H9 (cell line): ENCODE measurements around the gene PSAPL1. TPM values are rescaled to one million over a fixed set of nuclear protein-coding genes. Genes with fewer than 3 reads are reported as not detected.

Experiments used
- DNase-seq: peaks from one replicate; pipeline ENCODE4 v3.0.0-alpha.2; 2017
- H2AFZ ChIP-seq: one replicate; pipeline ENCODE4 v1.6.1; 2013; ENCODE audit warnings: mild to moderate bottlenecking, low read length, control low read depth, moderate library complexity
- H2AK5ac ChIP-seq: 2 replicates; pipeline ENCODE4 v1.6.1; 2013; ENCODE audit warnings: low read length, control low read depth, mixed read lengths; ENCODE audit not compliant: insufficient read length
- H2BK120ac ChIP-seq: one replicate; pipeline ENCODE4 v1.6.1; 2013; ENCODE audit warnings: low read depth, mild to moderate bottlenecking, low read length, control low read depth, inconsistent platforms; ENCODE audit not compliant: poor library complexity, severe bottlenecking
- H2BK12ac ChIP-seq: 2 replicates; pipeline ENCODE4 v1.6.1; 2013; ENCODE audit warnings: low read length, control low read depth, mixed read lengths, low read depth; ENCODE audit not compliant: insufficient read length
- H2BK15ac ChIP-seq: 2 replicates; pipeline ENCODE4 v1.6.1; 2013; ENCODE audit warnings: low read depth, low read length, control low read depth
- H2BK20ac ChIP-seq: one replicate; pipeline ENCODE4 v1.6.1; 2013; ENCODE audit warnings: low read depth, mild to moderate bottlenecking, low read length, control low read depth, inconsistent platforms; ENCODE audit not compliant: poor library complexity, severe bottlenecking
- H2BK5ac ChIP-seq: 2 replicates; pipeline ENCODE4 v1.6.1; 2013; ENCODE audit warnings: low read length, control low read depth, mixed read lengths; ENCODE audit not compliant: insufficient read length
- H3K14ac ChIP-seq: 2 replicates; pipeline ENCODE4 v1.6.1; 2013; ENCODE audit warnings: low read length, control low read depth; ENCODE audit not compliant: insufficient read depth
- H3K18ac ChIP-seq: 2 replicates; pipeline ENCODE4 v1.6.1; 2013; ENCODE audit warnings: low read depth, mild to moderate bottlenecking, mixed read lengths, low read length, control low read depth; ENCODE audit not compliant: insufficient read length
- H3K23ac ChIP-seq: 2 replicates; pipeline ENCODE4 v1.6.1; 2013; ENCODE audit warnings: low read length, control low read depth, mixed read lengths, low read depth; ENCODE audit not compliant: insufficient read length
- H3K23me2 ChIP-seq: 2 replicates; pipeline ENCODE4 v1.6.1; 2013; ENCODE audit warnings: low read depth, mild to moderate bottlenecking, mixed read lengths, low read length, control low read depth; ENCODE audit not compliant: insufficient read length, poor library complexity, severe bottlenecking
- H3K27ac ChIP-seq: 2 replicates; pipeline ENCODE4 v1.5.1; 2013; ENCODE audit warnings: low read length, control low read depth, mixed read lengths, low read depth; ENCODE audit not compliant: insufficient read length
- H3K27me3 ChIP-seq: 2 replicates; pipeline ENCODE4 v1.6.1; 2013; ENCODE audit warnings: low read length, control low read depth, inconsistent platforms; ENCODE audit not compliant: insufficient read depth
- H3K4ac ChIP-seq: 2 replicates; pipeline ENCODE4 v1.6.1; 2013; ENCODE audit warnings: low read depth, mild to moderate bottlenecking, control low read depth, inconsistent platforms, low read length, moderate library complexity
- H3K4me1 ChIP-seq: 2 replicates; pipeline ENCODE4 v1.6.1; 2013; ENCODE audit warnings: low read length, control low read depth, inconsistent platforms; ENCODE audit not compliant: insufficient read depth
- H3K4me2 ChIP-seq: 2 replicates; pipeline ENCODE4 v1.6.1; 2013; ENCODE audit warnings: low read length, control low read depth, mixed read lengths; ENCODE audit not compliant: insufficient read length, insufficient read depth
- H3K56ac ChIP-seq: 2 replicates; pipeline ENCODE4 v1.6.1; 2013; ENCODE audit warnings: low read depth, mild to moderate bottlenecking, mixed read lengths, low read length, control low read depth; ENCODE audit not compliant: insufficient read length
- H3K79me1 ChIP-seq: 2 replicates; pipeline ENCODE4 v1.6.1; 2013; ENCODE audit warnings: low read depth, mild to moderate bottlenecking, moderate library complexity, low read length, control low read depth, inconsistent platforms; ENCODE audit not compliant: insufficient read depth, poor library complexity, severe bottlenecking
- H3K79me2 ChIP-seq: 2 replicates; pipeline ENCODE4 v1.6.1; 2013; ENCODE audit warnings: low read length, control low read depth, inconsistent platforms; ENCODE audit not compliant: insufficient read depth
- H3K9ac ChIP-seq: 2 replicates; pipeline ENCODE4 v1.6.1; 2013; ENCODE audit warnings: low read length, control low read depth, mixed read lengths; ENCODE audit not compliant: insufficient read length; ENCODE audit errors: extremely low read depth
- H3K9me3 ChIP-seq: one replicate; pipeline ENCODE4 v1.6.1; 2013; ENCODE audit warnings: low read depth, low read length, inconsistent platforms; ENCODE audit not compliant: control insufficient read depth
- H3T11ph ChIP-seq: one replicate; pipeline ENCODE4 v1.6.1; 2013; ENCODE audit warnings: mild to moderate bottlenecking, low read length, control low read depth, inconsistent platforms
- H4K20me1 ChIP-seq: one replicate; pipeline ENCODE4 v1.6.1; 2013; ENCODE audit not compliant: control insufficient read depth, insufficient read length, insufficient read depth
- H4K5ac ChIP-seq: 2 replicates; pipeline ENCODE4 v1.6.1; 2013; ENCODE audit warnings: low read depth, mild to moderate bottlenecking, mixed read lengths, low read length, control low read depth; ENCODE audit not compliant: insufficient read length
- H4K8ac ChIP-seq: replicated peaks from 2 replicates; pipeline ENCODE4 v1.6.1; 2013; ENCODE audit warnings: low read length, control low read depth, mixed read lengths, low read depth; ENCODE audit not compliant: insufficient read length
- H4K91ac ChIP-seq: 2 replicates; pipeline ENCODE4 v1.6.1; 2013; ENCODE audit warnings: low read depth, mild to moderate bottlenecking, moderate library complexity, mixed read lengths, low read length, control low read depth; ENCODE audit not compliant: insufficient read length
- H3K27ac Mint-ChIP-seq, 3 experiments: 2 replicates in 2 of 3; 3 replicates in 1 of 3; pipeline ENCODE4 v1.8.0; 2020 to 2021; ENCODE audit warnings: mixed read lengths in 3 of 3, mild to moderate bottlenecking in 1 of 3, moderate library complexity in 1 of 3
- H3K27me3 Mint-ChIP-seq: 2 replicates; pipeline ENCODE4 v1.8.0; 2021; ENCODE audit warnings: low read depth, mild to moderate bottlenecking, moderate library complexity, mixed read lengths
- H3K36me3 Mint-ChIP-seq, 3 experiments: 2 replicates in 2 of 3; 3 replicates in 1 of 3; pipeline ENCODE4 v1.8.0; 2020 to 2021; ENCODE audit warnings: low read depth in 3 of 3, mixed read lengths in 3 of 3; ENCODE audit not compliant: insufficient read depth in 1 of 3
- H3K4me1 Mint-ChIP-seq, 2 experiments: 2 replicates each; pipeline ENCODE4 v1.8.0; 2020; ENCODE audit warnings: mixed read lengths in 2 of 2
- H3K4me3 Mint-ChIP-seq, 2 experiments: 2 replicates in 1 of 2; 3 replicates in 1 of 2; pipeline ENCODE4 v1.8.0; 2020 to 2021; ENCODE audit warnings: mild to moderate bottlenecking in 2 of 2, mixed read lengths in 2 of 2, moderate library complexity in 1 of 2
- H3K9me3 Mint-ChIP-seq, 2 experiments: 2 replicates in 1 of 2; 3 replicates in 1 of 2; pipeline ENCODE4 v1.8.0; 2020; ENCODE audit warnings: mild to moderate bottlenecking in 2 of 2, mixed read lengths in 2 of 2, moderate library complexity in 1 of 2
- WGBS: extraction: QIAGEN DNeasy Blood & Tissue Kit; methylation state at CpG from one replicate; pipeline ENCODE4 v1.1.7; 2013; ENCODE audit warnings: missing lambda C conversion rate, low lambda C conversion rate, mixed read lengths; ENCODE audit not compliant: insufficient read length; ENCODE audit errors: extremely low coverage; 5-methylcytosine and 5-hydroxymethylcytosine counted together
- total RNA-seq: library from RNA; stranded (reverse); gene quantifications from 2 replicates; pipeline ENCODE4 v1.2.1, GENCODE V29; 2021
- TF ChIP-seq, protein P1 (sequence below): fragments of 200-600 bp; sonication (generic); conservative IDR thresholded peaks from 3 replicates; pipeline ENCODE4 v1.8.0; 2021; ENCODE audit warnings: antibody characterized with exemption, mild to moderate bottlenecking

PSAPL1 gene
- total RNA-seq, 1 experiment from 2014 or later, result 0.04 TPM

DNA sequence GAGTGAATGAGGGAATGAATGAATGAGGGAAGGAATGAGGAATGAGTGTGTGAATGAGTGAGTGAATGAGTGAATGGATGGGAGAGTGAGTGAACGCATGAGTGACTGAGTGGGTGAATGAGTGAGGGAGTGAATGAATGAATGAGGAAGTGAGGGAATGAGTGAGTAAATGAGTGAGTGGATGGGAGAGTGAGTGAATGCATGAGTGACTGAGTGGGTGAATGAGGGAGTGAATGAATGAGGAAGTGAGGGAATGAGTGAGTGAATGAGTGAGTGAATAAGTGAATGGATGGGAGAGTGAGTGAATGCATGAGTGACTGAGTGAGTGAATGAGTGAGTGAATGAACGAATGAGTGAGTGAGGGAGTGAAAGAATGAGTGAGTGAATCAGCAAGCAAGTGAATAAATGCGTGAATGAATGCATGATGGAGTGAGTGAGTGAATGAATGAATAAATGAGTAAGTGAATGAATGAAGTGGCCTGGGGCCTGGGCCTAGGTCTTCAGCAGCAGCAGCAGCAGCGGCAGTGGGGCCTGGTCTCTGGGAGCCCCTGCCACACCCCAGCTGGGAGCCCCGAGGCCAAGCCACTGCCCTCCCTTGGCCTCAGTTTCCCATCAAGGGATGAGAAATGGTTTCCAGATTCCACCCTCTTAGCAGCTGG, 16.2 kb upstream of the PSAPL1 start:
- Histone ChIP-seq H3K79me1 (no peaks in the 10 kb centered on the region), H3K9me3 (no peaks in the 10 kb centered on the region), H2BK12ac (no peak overlapping the region), H2BK120ac (no peak overlapping the region), H3K14ac (no peak overlapping the region), H3K27me3 (no peaks in the 10 kb centered on the region), H3K4me2 (no peak overlapping the region), H4K91ac (no peak overlapping the region), H3K9ac (no peak overlapping the region), H3K23ac (no peak overlapping the region), H3K18ac (no peak overlapping the region), H3K23me2 (no peaks in the 10 kb centered on the region), H2AFZ (no peak overlapping the region), H2BK5ac (no peak overlapping the region), H4K20me1 (no peaks in the 10 kb centered on the region), H3K79me2 (no peaks in the 10 kb centered on the region), H3T11ph (no peak overlapping the region), H4K5ac (no peak overlapping the region), H2BK20ac (no peak overlapping the region), H4K8ac (no peak overlapping the region), H2AK5ac (no peak overlapping the region), H3K27ac (no peak overlapping the region), H3K56ac (no peak overlapping the region), H3K4me1 (no peaks in the 10 kb centered on the region), H2BK15ac (no peak overlapping the region), H3K4ac (no peak overlapping the region)
- no peaks in the 10 kb centered on the region; a peak in 1 of 7 replicates for H3K36me3 Mint-ChIP-seq
- no peaks in the 10 kb centered on the region; a peak in 1 of 5 replicates for H3K9me3 Mint-ChIP-seq
- peaks cover 0 to 1% of the 10 kb centered on the region in 2 experiments; a peak in 2 of 4 replicates for H3K4me1 Mint-ChIP-seq
- TF ChIP-seq, protein P1, sequence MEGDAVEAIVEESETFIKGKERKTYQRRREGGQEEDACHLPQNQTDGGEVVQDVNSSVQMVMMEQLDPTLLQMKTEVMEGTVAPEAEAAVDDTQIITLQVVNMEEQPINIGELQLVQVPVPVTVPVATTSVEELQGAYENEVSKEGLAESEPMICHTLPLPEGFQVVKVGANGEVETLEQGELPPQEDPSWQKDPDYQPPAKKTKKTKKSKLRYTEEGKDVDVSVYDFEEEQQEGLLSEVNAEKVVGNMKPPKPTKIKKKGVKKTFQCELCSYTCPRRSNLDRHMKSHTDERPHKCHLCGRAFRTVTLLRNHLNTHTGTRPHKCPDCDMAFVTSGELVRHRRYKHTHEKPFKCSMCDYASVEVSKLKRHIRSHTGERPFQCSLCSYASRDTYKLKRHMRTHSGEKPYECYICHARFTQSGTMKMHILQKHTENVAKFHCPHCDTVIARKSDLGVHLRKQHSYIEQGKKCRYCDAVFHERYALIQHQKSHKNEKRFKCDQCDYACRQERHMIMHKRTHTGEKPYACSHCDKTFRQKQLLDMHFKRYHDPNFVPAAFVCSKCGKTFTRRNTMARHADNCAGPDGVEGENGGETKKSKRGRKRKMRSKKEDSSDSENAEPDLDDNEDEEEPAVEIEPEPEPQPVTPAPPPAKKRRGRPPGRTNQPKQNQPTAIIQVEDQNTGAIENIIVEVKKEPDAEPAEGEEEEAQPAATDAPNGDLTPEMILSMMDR, result no peak
- H3K4me3 Mint-ChIP-seq, result no peak overlapping the region
- 100% methylated on average over 1 of the region's 5 CpGs for WGBS
- H3K27ac Mint-ChIP-seq, result no peak overlapping the region
- peaks cover 15% of the 10 kb centered on the region for H3K27me3 Mint-ChIP-seq
- no peak for DNase-seq
